Stomach (tissue), 4 donors: ENCODE data around the gene PTGS1.

Experiments
- POLR2A ChIP-seq, 4 donors: fragments of 450-650 bp; IDR thresholded peaks; one replicate each; pipeline ENCODE4 v1.6.1; 2016; ENCODE audit warnings: antibody characterized with exemption in 4 of 4, control low read depth in 2 of 4, mild to moderate bottlenecking in 1 of 4, moderate library complexity in 1 of 4
- TF ChIP-seq, protein P1 (sequence below), 7 experiments: fragments of 450-650 bp in 4 of 7; fragments of 200-600 bp in 3 of 7; sonication (generic) in 3 of 7; IDR thresholded peaks; one replicate each; pipeline ENCODE4 v1.5.1; 2016 to 2019; ENCODE audit warnings: antibody characterized with exemption in 7 of 7, control low read depth in 2 of 7, mild to moderate bottlenecking in 1 of 7

DNA sequence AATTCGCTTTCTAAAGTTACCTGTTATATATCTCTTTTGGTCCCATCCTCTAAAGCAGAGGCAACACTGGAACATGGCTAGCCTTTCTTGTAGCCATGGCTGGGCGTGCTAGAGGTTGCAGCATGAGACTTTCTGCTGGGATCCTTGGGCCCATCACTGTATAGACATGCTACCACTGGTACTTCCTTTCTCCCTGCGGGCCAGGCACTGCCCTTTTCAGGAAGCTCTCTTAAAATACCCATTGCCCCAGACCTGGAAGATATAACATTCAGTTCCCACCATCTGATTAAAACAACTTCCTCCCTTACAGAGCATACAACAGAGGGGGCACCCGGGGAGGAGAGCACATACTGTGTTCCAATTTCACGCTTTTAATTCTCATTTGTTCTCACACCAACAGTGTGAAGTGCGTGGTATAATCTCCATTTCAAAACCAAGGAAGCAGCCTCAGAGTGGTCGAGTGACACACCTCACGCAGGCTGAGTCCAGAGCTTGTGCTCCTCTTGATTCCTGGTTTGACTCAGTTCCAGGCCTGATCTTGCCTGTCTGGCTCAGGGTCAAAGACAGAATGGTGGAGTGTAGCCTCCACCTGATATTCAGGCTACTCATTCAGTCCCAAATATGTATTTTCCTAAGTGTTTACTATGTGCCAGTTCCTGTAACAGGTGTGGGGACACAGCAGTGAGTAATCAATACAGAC is 22.6 kb downstream of the PTGS1 start:
- TF ChIP-seq, protein P1, sequence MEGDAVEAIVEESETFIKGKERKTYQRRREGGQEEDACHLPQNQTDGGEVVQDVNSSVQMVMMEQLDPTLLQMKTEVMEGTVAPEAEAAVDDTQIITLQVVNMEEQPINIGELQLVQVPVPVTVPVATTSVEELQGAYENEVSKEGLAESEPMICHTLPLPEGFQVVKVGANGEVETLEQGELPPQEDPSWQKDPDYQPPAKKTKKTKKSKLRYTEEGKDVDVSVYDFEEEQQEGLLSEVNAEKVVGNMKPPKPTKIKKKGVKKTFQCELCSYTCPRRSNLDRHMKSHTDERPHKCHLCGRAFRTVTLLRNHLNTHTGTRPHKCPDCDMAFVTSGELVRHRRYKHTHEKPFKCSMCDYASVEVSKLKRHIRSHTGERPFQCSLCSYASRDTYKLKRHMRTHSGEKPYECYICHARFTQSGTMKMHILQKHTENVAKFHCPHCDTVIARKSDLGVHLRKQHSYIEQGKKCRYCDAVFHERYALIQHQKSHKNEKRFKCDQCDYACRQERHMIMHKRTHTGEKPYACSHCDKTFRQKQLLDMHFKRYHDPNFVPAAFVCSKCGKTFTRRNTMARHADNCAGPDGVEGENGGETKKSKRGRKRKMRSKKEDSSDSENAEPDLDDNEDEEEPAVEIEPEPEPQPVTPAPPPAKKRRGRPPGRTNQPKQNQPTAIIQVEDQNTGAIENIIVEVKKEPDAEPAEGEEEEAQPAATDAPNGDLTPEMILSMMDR (IDR thresholded peaks at IDR 0.05): no peak
- TF ChIP-seq POLR2A (IDR thresholded peaks at IDR 0.05): no peak
